Upper lobe of left lung (tissue), 6 donors: ENCODE measurements around the gene BOLA1. TPM values are rescaled to one million over a fixed set of nuclear protein-coding genes. Genes with fewer than 3 reads are reported as not detected.
A peak's percentile ranks its signal among the peaks of the same experiment; 100 is the strongest.
"Not testable (repeated sequence)": the region's sequence is repeated elsewhere in the genome, so short reads cannot be mapped to it uniquely, and the experiment has no call there.

Experiments
- ATAC-seq, 2 donors: fragments of 200-7000 bp; cut with Tn5 transposase; one replicate each; pipeline ENCODE4 v1.9.1; 2022; ENCODE audit warnings: mild to moderate bottlenecking in 2 of 2, moderate library complexity in 2 of 2; ENCODE audit not compliant: low FRiP score in 2 of 2
- DNase-seq, 2 donors: peaks; one replicate each; pipeline ENCODE4 v3.0.0-alpha.2; 2019 to 2020
- H3K27ac ChIP-seq, 4 donors: fragments of 200-600 bp; sonication (generic); one replicate each; pipeline ENCODE4 v1.5.1; 2016 to 2019
- H3K27me3 ChIP-seq, 4 donors: fragments of 200-600 bp; sonication (generic); one replicate each; pipeline ENCODE4 v1.5.1; 2017 to 2019
- H3K36me3 ChIP-seq, 4 donors: fragments of 200-600 bp; sonication (generic); one replicate each; pipeline ENCODE4 v1.5.1; 2016 to 2019
- H3K4me1 ChIP-seq, 4 donors: fragments of 200-600 bp; sonication (generic); one replicate each; pipeline ENCODE4 v1.5.1; 2018 to 2019
- H3K4me3 ChIP-seq, 4 donors: fragments of 200-600 bp; sonication (generic); one replicate each; pipeline ENCODE4 v1.5.1; 2017 to 2019; ENCODE audit warnings: mild to moderate bottlenecking in 2 of 4, moderate library complexity in 1 of 4
- H3K9me3 ChIP-seq, 4 donors: fragments of 200-600 bp; sonication (generic); one replicate each; pipeline ENCODE4 v1.5.1; 2018 to 2019
- CTCF ChIP-seq, 6 experiments: fragments of 450-650 bp in 4 of 6; fragments of 200-600 bp in 2 of 6; sonication (generic) in 2 of 6; IDR thresholded peaks; one replicate each; pipeline ENCODE4 v1.5.1; 2016 to 2019; ENCODE audit warnings: antibody characterized with exemption in 6 of 6
- EP300 ChIP-seq, 4 donors: sonication (generic); formaldehyde crosslinking; IDR thresholded peaks; one replicate each; pipeline ENCODE4 v1.5.1; 2017; ENCODE audit warnings: antibody characterized with exemption in 4 of 4, control low read depth in 2 of 4
- POLR2A ChIP-seq, 4 donors: fragments of 450-650 bp; IDR thresholded peaks; one replicate each; pipeline ENCODE4 v1.5.1; 2016 to 2017; ENCODE audit warnings: antibody characterized with exemption in 4 of 4, mild to moderate bottlenecking in 2 of 4
- POLR2AphosphoS5 ChIP-seq, 2 donors: sonication (generic); formaldehyde crosslinking; IDR thresholded peaks; one replicate each; pipeline ENCODE4 v1.5.1; 2017; ENCODE audit warnings: antibody characterized with exemption in 2 of 2
- WGBS, 2 donors: methylation state at CpG; one replicate each; pipeline ENCODE4 v1.1.5; 2017 to 2018; 5-methylcytosine and 5-hydroxymethylcytosine counted together
- total RNA-seq, 6 donors: library from RNA; depleted of rRNA in 4 of 6; stranded (reverse); fragments of >200 nt in 4 of 6; gene quantifications; one replicate each; pipeline versions ENCODE4 v1.1.0 to v1.2.1, GENCODE V29; 2016 to 2021
- donor health status: DM: no; HTN: no; CAD: no; lungs with moderate emphysema.
- donor health status: DM: no; HTN: yes; CAD: no; lungs with severe emphysema.

The BOLA1 gene
- total RNA-seq, 6 donors from 2014 or later, result 11.1 to 23.0 (median 14.5) TPM

DNA sequence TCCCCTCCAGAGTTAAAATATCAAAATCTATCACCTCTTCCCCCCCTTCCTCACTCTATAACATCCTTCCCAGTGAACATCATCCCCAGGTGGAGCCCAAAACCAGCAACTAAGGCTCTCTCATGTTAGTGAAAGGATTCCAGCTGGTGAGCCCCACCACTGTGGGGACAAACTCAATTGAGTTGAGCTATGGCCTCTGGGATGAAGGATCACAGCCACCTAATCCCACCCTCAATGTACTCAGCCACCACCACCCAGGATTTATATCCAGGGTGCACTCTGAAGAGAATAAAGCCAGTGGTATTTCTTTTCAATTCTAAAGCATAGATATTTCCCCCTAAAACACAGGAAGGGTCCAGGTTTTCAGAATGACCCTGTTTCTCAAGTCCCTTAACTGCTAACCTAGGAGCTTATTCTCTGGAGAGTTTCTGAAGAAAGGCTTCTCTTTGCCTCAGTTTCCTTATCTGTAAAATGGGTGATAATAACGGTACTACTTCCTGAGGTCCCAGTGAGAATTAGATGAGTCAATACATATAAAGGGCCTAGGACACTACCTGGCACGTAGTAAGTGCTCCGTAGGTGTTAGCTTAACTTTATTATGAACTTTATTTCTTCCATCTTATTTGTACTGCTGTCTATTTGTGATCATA, 15.6 kb upstream of the BOLA1 start:
- 84 to 85% methylated on average over 3 of the region's 3 CpGs for WGBS, 2 donors
- H3K4me3 ChIP-seq, result peak overlapping the region in 1 of 4 donors; percentile 61

DNA sequence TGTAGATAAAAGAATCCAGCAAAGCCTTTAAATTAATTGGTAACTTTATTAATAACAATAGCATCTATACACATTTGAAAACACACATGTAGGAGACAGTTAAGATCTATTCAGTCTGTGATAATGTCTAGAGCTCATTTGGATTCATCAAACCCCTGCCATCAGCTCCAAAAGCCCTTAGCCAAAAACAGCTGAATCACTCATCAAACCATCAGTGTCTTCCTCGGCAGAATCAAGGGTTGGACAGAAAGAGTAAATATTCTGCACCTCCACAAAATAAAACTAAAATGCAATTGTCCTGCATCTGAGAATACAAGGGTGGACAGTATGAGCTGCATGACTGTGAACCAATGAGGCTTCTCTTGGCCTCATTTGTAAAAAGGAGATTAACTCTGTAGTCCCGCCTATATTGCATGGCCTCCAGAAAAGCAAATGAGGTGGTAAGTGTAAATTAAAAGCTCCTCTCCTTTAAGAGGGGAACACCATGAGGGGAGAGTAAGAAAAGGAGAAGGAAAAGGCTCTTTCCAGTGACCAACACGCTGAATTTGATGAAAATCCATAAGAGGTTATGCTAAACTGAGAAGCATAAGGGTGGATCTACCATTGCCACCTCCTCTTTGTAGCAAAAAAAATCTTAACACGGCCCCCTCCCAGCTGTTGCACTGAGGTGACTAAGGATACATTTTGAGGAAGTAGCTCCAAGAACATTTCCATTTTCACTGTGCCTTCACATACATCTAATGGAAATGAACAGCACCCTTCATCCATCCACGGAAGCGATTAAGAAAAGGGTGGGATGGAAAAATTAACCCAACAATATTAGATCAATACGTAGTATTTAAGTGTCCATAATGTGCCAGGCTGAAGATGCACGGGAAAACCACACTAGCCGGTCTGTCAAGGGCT, 14.7 kb upstream of the BOLA1 start:
- no peaks in the 10 kb centered on the region for H3K9me3 ChIP-seq
- no peak for ATAC-seq
- H3K36me3 ChIP-seq, result no peaks in the 10 kb centered on the region
- H3K27me3 ChIP-seq, result no peaks in the 10 kb centered on the region
- WGBS, 2 donors, result 5 to 6% methylated on average over 9 of the region's 9 CpGs
- peak in 1 of 2 donors; percentile 37 for DNase-seq
- TF ChIP-seq POLR2AphosphoS5 (IDR thresholded peaks at IDR 0.05), result no peak
- TF ChIP-seq CTCF (IDR thresholded peaks at IDR 0.05), result no peak
- TF ChIP-seq POLR2A (IDR thresholded peaks at IDR 0.05), result no peak
- H3K27ac ChIP-seq, result peak overlapping the region; percentile 99 to 100 (median 100)
- peaks cover 15 to 26% (median 19%) of the 10 kb centered on the region in 4 donors for H3K4me1 ChIP-seq
- peak overlapping the region; percentile 54 to 67 (median 58) for H3K4me3 ChIP-seq

More for the DNA sequence above, 15.6 kb upstream of the BOLA1 start:
- TF ChIP-seq POLR2A (IDR thresholded peaks at IDR 0.05), result no peak
- TF ChIP-seq CTCF (IDR thresholded peaks at IDR 0.05), result no peak
- no peak for TF ChIP-seq POLR2AphosphoS5 (IDR thresholded peaks at IDR 0.05)
- no peak for TF ChIP-seq EP300 (IDR thresholded peaks at IDR 0.05)
- Histone ChIP-seq H3K4me1 (peaks cover 10 to 21% (median 17%) of the 10 kb centered on the region in 4 donors), H3K27me3 (no peaks in the 10 kb centered on the region), H3K9me3 (no peaks in the 10 kb centered on the region), H3K27ac (no peak overlapping the region), H3K36me3 (no peaks in the 10 kb centered on the region)
- DNase-seq (no peak), ATAC-seq (no peak)

DNA sequence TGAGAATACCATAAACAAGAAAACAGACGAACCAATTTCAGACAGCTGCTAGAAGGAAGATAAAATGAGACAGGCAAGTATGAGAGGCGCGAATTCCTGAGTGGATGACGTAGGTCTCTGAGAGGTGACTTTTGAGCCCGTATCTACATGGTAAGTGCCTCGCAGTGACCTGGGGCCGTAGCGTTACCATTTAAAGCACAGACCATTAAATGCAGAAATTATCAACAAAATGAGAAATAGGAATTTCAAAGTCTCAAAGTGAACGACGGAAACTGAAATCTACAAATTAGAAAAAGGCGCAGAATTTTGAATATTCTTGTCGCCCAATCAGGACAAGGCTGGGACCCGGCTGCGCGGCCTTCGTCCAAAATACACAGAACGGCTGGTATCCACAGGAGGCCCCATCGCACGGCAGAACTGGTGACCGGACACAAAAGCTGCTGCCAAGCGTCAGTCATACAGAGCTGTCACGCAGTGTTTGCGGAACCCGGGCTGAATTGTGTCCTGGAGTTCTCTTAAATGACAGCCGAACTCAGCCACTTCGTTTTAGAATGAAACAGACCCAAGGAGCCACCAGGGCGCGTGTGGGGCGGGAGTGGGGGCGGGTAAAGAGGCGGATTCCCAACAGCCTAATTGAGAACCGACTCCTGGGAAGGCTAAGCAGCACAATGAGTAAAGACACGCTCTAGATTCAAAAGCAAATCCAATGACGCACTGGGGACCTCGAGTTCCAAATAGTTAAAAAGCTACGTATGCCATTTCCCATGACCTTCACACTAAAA, 13.8 kb upstream of the BOLA1 start:
- WGBS, 2 donors, result 0% methylated on average over 31 to 33 of the region's 36 CpGs
- ATAC-seq, result peak; percentile 72 to 80
- H3K27ac ChIP-seq, result peak overlapping the region; percentile 99 to 100 (median 100)

GRCh38 chr1:149886121-149886395, 13.3 kb upstream of the BOLA1 start:
- H3K27ac ChIP-seq, result peak overlapping the region; percentile 99 to 100 (median 100)
- not testable (repeated sequence) for H3K9me3 ChIP-seq, H3K27me3 ChIP-seq, H3K36me3 ChIP-seq
- DNase-seq, result peak in 1 of 2 donors; percentile 86
- H3K4me3 ChIP-seq, result peak overlapping the region; percentile 54 to 67 (median 58)
- ATAC-seq, result peak in 1 of 2 donors; percentile 4
- 0% methylated on average over 4 to 19 of the region's 19 CpGs for WGBS, 2 donors
- H3K4me1 ChIP-seq, result peaks cover 15 to 26% (median 19%) of the 10 kb centered on the region in 4 donors

More for the DNA sequence above, 13.8 kb upstream of the BOLA1 start:
- Histone ChIP-seq H3K9me3 (no peaks in the 10 kb centered on the region), H3K36me3 (no peaks in the 10 kb centered on the region), H3K4me3 (peak overlapping the region; percentile 54 to 67 (median 58)), H3K27me3 (no peaks in the 10 kb centered on the region), H3K4me1 (peaks cover 15 to 26% (median 19%) of the 10 kb centered on the region in 4 donors)
- TF ChIP-seq POLR2AphosphoS5 (IDR thresholded peaks at IDR 0.05), result peak; percentile 70 to 88
- TF ChIP-seq CTCF (IDR thresholded peaks at IDR 0.05), result peak in 2 of 6 experiments; percentile 5 to 31
- TF ChIP-seq EP300 (IDR thresholded peaks at IDR 0.05), result no peak
- peak in 3 of 4 donors; percentile 68 to 86 (median 81) for TF ChIP-seq POLR2A (IDR thresholded peaks at IDR 0.05)
- DNase-seq, result peak; percentile 90 to 92
